ENCODE measurements around the gene DSTN. TPM values are rescaled to one million over a fixed set of nuclear protein-coding genes. Genes with fewer than 3 reads are reported as not detected.

DSTN gene
- total and polyA plus RNA-seq, 2 of the 4 experiments (the other 2 are of a cell fraction): 221 to 269 TPM

- no peaks in the 10 kb centered on the region for H3K27me3 ChIP-seq (ENCODE audit: control insufficient read depth, insufficient read depth, low read length)
- peaks cover 98% of the 10 kb centered on the region for H4K20me1 ChIP-seq (ENCODE audit: insufficient read depth, low read length)
Observed at GRCh38 chr20:17635332-17636244, 65.7 kb downstream of the DSTN start.

More at GRCh38 chr20:17635332-17636244, 65.7 kb downstream of the DSTN start:
- H2AK9ac ChIP-seq (replicated peaks; ENCODE audit: low read depth, low read length, poor library complexity): peak overlapping the region; percentile 17
- H3K9me3 ChIP-seq (ENCODE audit: control insufficient read depth, insufficient read depth, low read length): no peaks in the 10 kb centered on the region
- no peak overlapping the region for H3K18ac ChIP-seq (ENCODE audit: low read depth, low read length)
- H4K8ac ChIP-seq (ENCODE audit: low read depth in 2 of 2, low read length in 2 of 2): no peak overlapping the region
- no peak overlapping the region for H3K4ac ChIP-seq (ENCODE audit: low read depth, low read length)
- H3K56ac ChIP-seq (ENCODE audit: extremely low read depth, insufficient read depth, low read length): no peak overlapping the region
- no peak overlapping the region for H3K23ac ChIP-seq (ENCODE audit: low read depth, low read length)
- in situ Hi-C loops (cut with MboI; ENCODE audit: low sequenced_read_pairs) (loop anchor here (25.0 kb wide), 1 partner anchor 502 kb away; the partner anchor contains the start of genes KAT14 and PET117), dilution Hi-C loops (cut with HindIII; ENCODE audit: low sequenced_read_pairs, unreplicated experiment) (no loop called here), intact Hi-C loops (cut with micrococcal nuclease) (no loop called here)
- H2AFZ ChIP-seq (replicated peaks; ENCODE audit: low read length, poor library complexity): no peak overlapping the region
- DNase-seq (peak; percentile 25), ATAC-seq (ENCODE audit: low read depth) (peak; percentile 19; the same call in 1 of the 2 replicates)
- no peak overlapping the region for H2BK20ac ChIP-seq (ENCODE audit: low read depth, low read length)
- POLR2A ChIA-PET (ENCODE audit: unreplicated experiment): no interaction called here
- H4K91ac ChIP-seq (ENCODE audit: insufficient read depth, low read depth, low read length): no peak overlapping the region
- H3K4me1 ChIP-seq (ENCODE audit: control insufficient read depth, insufficient read depth, low read length): no peaks in the 10 kb centered on the region; the same call in 1 of the 2 replicates
- no peak overlapping the region for H3K14ac ChIP-seq (replicated peaks; ENCODE audit: low read depth, low read length)
- H2AK5ac ChIP-seq (ENCODE audit: low read depth, low read length): no peak overlapping the region
- H3K9me1 ChIP-seq (ENCODE audit: insufficient read depth, low read length): no peaks in the 10 kb centered on the region
- BruUV-seq (replicated peaks): no TSS peak
- 78% methylated on average over 3 of the region's 25 CpGs; no CpG with 5 or more reads in 1 of the 2 experiments for WGBS, 2 experiments (ENCODE audit: extremely low coverage in 2 of 2, insufficient read length in 1 of 2)
- H2BK120ac ChIP-seq (ENCODE audit: low read depth, low read length): no peak overlapping the region
- TF ChIP-seq SMC3 (IDR thresholded peaks at IDR 0.05; ENCODE audit: low read depth, low read length) (peak; percentile 9; the same call in 1 of the 2 replicates), ELK1 (IDR thresholded peaks at IDR 0.05; ENCODE audit: borderline replicate concordance, low read depth, low read length) (no peak), USF2 (IDR thresholded peaks at IDR 0.05; ENCODE audit: low read depth, low read length) (0 out of 2 replicates have a peak, but pooled peaks have one; percentile 7)
- CTCF ChIA-PET: no interaction called here
- H4K5ac ChIP-seq (ENCODE audit: low read depth, low read length): no peak overlapping the region
- H3K4me3 ChIP-seq (ENCODE audit: insufficient read depth, low read depth, low read length): no peak overlapping the region
- no peak overlapping the region for H2BK5ac ChIP-seq (ENCODE audit: low read depth, low read length, poor library complexity, severe bottlenecking)
- H3K4me2 ChIP-seq (ENCODE audit: low read depth, low read length): no peak overlapping the region
- H3K79me1 ChIP-seq (ENCODE audit: low read depth in 1 of 2, low read length in 2 of 2): peaks cover 50 to 98% of the 10 kb centered on the region in 2 experiments
- H3K27ac ChIP-seq (ENCODE audit: insufficient read depth, low read length): no peak overlapping the region; the same call in 1 of the 2 replicates
- H3K9ac ChIP-seq (ENCODE audit: low read depth, low read length): no peak overlapping the region
- H2BK15ac ChIP-seq (ENCODE audit: low read depth, low read length): no peak overlapping the region
- peaks cover 95% of the 10 kb centered on the region for H3K36me3 ChIP-seq (ENCODE audit: control insufficient read depth, insufficient read depth, low read length)
